ENCODE measurements around the gene YJU2.

YJU2 gene

GRCh38 chr19:4278419-4279266, 31.8 kb downstream of the YJU2 start, which contains the start of gene SHD:
Gene SHD, plus strand, starts transcription at chr19:4279266. Its CDS starts 798 bp downstream, at chr19:4280064.
- TF ChIP-seq GATA2 (IDR thresholded peaks at IDR 0.05; ENCODE audit: low read depth, low read length) (peak; percentile 95), GATA3 (IDR thresholded peaks at IDR 0.05; ENCODE audit: low read depth, low read length) (no peak)

- no peak for TF ChIP-seq GATA2 (IDR thresholded peaks at IDR 0.05; ENCODE audit: low read depth, low read length)
- TF ChIP-seq GATA3 (IDR thresholded peaks at IDR 0.05; ENCODE audit: low read depth, low read length), result no peak
These were observed 32.3 kb downstream of the YJU2 start for GRCh38 chr19:4279267-4279529.

DNA sequence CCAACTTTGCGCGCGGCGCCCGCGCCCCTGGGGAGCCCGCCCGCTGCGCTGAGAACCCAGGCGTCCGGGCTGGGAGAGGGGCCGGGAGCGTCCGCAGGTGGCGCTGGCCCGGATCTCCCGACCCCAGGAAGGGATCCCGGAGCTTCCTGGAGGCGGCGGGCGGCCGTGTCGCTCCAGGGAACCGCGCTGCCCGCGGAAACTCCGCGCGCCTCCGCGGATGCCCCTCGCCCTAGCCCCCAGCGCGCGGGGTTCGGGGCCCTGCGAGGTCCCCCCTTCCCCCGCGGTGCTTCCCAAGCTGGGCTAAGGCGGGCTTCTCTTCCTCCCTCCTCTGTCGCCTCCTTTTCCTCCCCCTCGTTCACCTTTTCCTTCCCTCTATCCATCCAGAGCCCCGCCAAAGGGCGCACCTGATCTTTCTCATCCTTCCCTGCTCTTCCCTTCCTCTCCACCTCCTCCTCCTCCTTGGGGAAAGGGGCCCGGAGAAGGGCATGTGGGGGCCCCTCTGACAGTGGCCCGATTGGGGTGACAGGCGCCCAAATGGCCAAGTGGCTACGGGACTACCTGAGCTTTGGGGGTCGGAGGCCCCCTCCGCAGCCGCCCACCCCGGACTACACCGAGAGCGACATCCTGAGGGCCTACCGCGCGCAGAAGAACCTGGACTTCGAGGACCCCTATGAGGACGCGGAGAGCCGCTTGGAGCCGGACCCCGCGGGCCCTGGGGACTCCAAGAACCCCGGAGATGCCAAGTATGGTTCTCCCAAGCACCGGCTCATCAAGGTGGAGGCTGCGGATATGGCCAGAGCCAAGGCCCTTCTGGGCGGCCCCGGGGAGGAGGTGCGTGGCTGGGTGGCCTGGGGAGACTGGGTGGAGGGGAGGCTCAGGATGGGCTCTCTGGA, 32.9 kb downstream of the YJU2 start:
- TF ChIP-seq GATA3 (IDR thresholded peaks at IDR 0.05; ENCODE audit: low read depth, low read length), result no peak
- no peak for TF ChIP-seq GATA2 (IDR thresholded peaks at IDR 0.05; ENCODE audit: low read depth, low read length)

GRCh38 chr19:4284176-4284958, 37.5 kb downstream of the YJU2 start:
- TF ChIP-seq GATA2 (IDR thresholded peaks at IDR 0.05; ENCODE audit: low read depth, low read length) (no peak), GATA3 (IDR thresholded peaks at IDR 0.05; ENCODE audit: low read depth, low read length) (no peak)

DNA sequence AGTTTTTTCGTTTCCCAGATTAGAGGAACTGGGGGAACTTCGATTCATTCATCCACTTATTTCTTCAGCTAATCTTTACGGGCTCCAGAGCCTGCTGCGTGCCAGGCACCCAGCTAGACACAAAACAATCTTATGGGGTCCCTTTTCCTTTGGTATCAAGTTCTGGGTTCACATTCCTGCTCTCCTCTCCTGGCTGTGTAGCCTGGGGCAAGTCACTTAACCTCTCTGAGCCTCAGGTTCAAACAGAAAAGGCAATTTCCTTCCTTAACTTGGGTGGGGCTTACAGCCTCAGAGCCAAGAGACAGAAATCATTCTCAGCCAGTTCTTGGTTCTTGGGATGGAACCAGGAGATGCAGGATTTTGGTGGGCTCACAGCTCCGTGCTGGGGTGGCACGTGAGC, 38.1 kb downstream of the YJU2 start:
- no peak for TF ChIP-seq GATA3 (IDR thresholded peaks at IDR 0.05; ENCODE audit: low read depth, low read length)
- no peak for TF ChIP-seq GATA2 (IDR thresholded peaks at IDR 0.05; ENCODE audit: low read depth, low read length)

DNA sequence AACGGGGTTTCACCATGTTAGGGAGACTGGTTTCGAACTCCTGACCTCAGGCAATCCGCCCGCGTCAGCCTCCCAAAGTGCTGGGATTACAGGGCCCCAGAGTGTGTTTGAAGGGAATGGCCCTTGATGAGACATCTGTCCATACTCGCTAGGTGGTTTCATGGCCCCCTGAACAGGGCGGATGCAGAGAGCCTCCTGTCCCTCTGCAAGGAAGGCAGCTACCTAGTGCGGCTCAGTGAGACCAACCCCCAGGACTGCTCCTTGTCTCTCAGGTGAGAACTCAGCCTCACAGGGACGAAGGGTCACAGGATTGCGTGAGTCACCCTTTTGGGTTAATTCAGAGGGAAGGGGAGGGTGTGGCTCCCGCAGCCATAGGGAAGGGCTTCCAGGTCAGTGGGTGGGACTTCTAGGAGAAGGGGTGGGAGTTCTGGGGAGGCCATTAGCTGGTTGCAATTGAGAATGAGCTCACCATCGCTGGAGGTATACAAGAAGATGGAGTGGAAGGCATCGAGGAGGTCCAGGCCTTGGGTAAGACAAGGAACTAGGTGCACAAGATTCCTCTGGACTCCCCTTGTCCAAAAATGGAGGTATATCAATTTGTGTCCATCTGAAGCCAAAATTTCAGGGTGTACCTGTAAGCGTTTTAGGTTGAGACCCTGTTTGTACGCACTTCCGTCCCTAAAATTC, 41.4 kb downstream of the YJU2 start:
- TF ChIP-seq GATA3 (IDR thresholded peaks at IDR 0.05; ENCODE audit: low read depth, low read length) (no peak), GATA2 (IDR thresholded peaks at IDR 0.05; ENCODE audit: low read depth, low read length) (no peak)

- TF ChIP-seq GATA3 (IDR thresholded peaks at IDR 0.05; ENCODE audit: low read depth, low read length), result no peak
- TF ChIP-seq GATA2 (IDR thresholded peaks at IDR 0.05; ENCODE audit: low read depth, low read length), result no peak
These were observed 44.4 kb downstream of the YJU2 start for GRCh38 chr19:4291184-4291732.

DNA sequence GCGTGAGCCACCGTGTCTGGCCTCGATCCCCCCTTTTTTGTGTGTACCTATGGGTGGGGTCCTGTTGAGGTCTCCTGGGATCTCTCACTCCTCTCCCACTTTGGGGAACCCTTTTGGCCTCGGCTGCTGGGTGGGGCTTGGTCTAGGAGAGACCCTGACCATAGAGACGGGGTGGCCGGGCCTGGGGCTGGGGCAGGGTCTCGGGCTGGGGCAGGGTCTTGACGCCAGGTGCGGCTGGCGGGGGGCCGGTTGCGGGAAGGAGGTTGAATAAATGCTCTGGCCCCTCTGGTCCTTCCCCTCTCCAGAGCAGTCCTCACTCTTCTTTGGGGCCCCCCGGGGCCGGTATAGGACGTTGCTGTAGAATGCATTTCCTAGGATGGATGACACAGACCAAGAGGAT, 45.6 kb downstream of the YJU2 start:
- no peak for TF ChIP-seq GATA2 (IDR thresholded peaks at IDR 0.05; ENCODE audit: low read depth, low read length)
- no peak for TF ChIP-seq GATA3 (IDR thresholded peaks at IDR 0.05; ENCODE audit: low read depth, low read length)

DNA sequence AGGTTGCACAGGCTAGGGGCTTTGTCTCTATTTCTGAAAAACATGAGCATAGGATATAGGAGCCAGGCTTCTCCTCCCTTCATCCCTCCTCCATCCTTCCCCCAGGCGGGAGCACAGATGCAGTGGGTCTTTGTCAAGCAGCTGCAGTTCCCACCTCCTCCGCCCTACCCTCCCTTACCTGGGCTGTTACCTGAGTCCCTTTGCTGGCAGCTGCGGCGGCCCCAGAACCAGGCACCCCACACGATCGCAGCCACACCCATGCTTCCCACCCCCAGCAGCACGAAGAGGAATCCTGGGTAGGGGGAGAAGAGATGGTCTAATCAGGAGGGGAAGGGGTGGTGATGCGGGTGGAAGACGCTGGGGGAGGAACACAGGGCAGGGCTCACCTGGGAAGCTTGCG, 47.5 kb downstream of the YJU2 start:
- no peak for TF ChIP-seq GATA3 (IDR thresholded peaks at IDR 0.05; ENCODE audit: low read depth, low read length)
- TF ChIP-seq GATA2 (IDR thresholded peaks at IDR 0.05; ENCODE audit: low read depth, low read length), result no peak

- TF ChIP-seq GATA3 (IDR thresholded peaks at IDR 0.05; ENCODE audit: low read depth, low read length) (no peak), GATA2 (IDR thresholded peaks at IDR 0.05; ENCODE audit: low read depth, low read length) (no peak)
These were observed 49.3 kb downstream of the YJU2 start for GRCh38 chr19:4295972-4296771.

GRCh38 chr19:4297901-4298809, 51.3 kb downstream of the YJU2 start:
- TF ChIP-seq GATA2 (IDR thresholded peaks at IDR 0.05; ENCODE audit: low read depth, low read length), result no peak
- no peak for TF ChIP-seq GATA3 (IDR thresholded peaks at IDR 0.05; ENCODE audit: low read depth, low read length)
